ENCODE measurements around the gene PTGS1. TPM values are rescaled to one million over a fixed set of nuclear protein-coding genes. Genes with fewer than 3 reads are reported as not detected.
"Not testable (repeated sequence)": the region's sequence is repeated elsewhere in the genome, so short reads cannot be mapped to it uniquely, and the experiment has no call there.

PTGS1 gene
- total RNA-seq, 4 donors from 2014 or later: 2.2 to 7.3 (median 4.4) TPM

GRCh38 chr9:122350577-122351355, 20.1 kb upstream of the PTGS1 start:
- H3K36me3 ChIP-seq: no peaks in the 10 kb centered on the region
- peaks cover 0 to 16% (median 0%) of the 10 kb centered on the region in 4 donors for H3K4me1 ChIP-seq
- H3K27me3 ChIP-seq: peaks cover 0 to 15% of the 10 kb centered on the region in 2 donors
- H3K27ac ChIP-seq: no peak overlapping the region
- H3K9me3 ChIP-seq: no peaks in the 10 kb centered on the region
- TF ChIP-seq CTCF (IDR thresholded peaks at IDR 0.05): peak; percentile 87 to 96 (median 94)
- no peak for TF ChIP-seq EP300 (IDR thresholded peaks at IDR 0.05)
- no peak for TF ChIP-seq POLR2A (IDR thresholded peaks at IDR 0.05)
- peak; percentile 58 to 78 for DNase-seq (ENCODE audit: low spot score in 2 of 2)
- no peak overlapping the region for H3K4me3 ChIP-seq
- WGBS, 2 donors: 38 to 45% methylated on average over 11 of the region's 11 CpGs

GRCh38 chr9:122354536-122355199, 16.2 kb upstream of the PTGS1 start:
- H3K36me3 ChIP-seq: no peaks in the 10 kb centered on the region
- TF ChIP-seq EP300 (IDR thresholded peaks at IDR 0.05) (no peak), CTCF (IDR thresholded peaks at IDR 0.05) (no peak), POLR2A (IDR thresholded peaks at IDR 0.05) (no peak)
- no peak overlapping the region for H3K4me3 ChIP-seq
- H3K4me1 ChIP-seq: no peaks in the 10 kb centered on the region
- no peaks in the 10 kb centered on the region for H3K27me3 ChIP-seq
- DNase-seq (ENCODE audit: low spot score in 2 of 2): no peak
- WGBS, 2 donors: 77% methylated on average over 8 of the region's 8 CpGs
- H3K27ac ChIP-seq: no peak overlapping the region
- H3K9me3 ChIP-seq: no peaks in the 10 kb centered on the region

GRCh38 chr9:122355336-122355875, 15.4 kb upstream of the PTGS1 start:
- TF ChIP-seq EP300 (IDR thresholded peaks at IDR 0.05) (no peak), POLR2A (IDR thresholded peaks at IDR 0.05) (no peak), CTCF (IDR thresholded peaks at IDR 0.05) (no peak)
- no peak overlapping the region for H3K27ac ChIP-seq
- no peaks in the 10 kb centered on the region for H3K4me1 ChIP-seq
- H3K36me3 ChIP-seq: no peaks in the 10 kb centered on the region
- H3K4me3 ChIP-seq: no peak overlapping the region
- H3K27me3 ChIP-seq: no peaks in the 10 kb centered on the region
- no peak for DNase-seq (ENCODE audit: low spot score in 2 of 2)
- H3K9me3 ChIP-seq: no peaks in the 10 kb centered on the region
- WGBS, 2 donors: 81 to 88% methylated on average over 4 of the region's 4 CpGs

GRCh38 chr9:122356627-122357026, 14.2 kb upstream of the PTGS1 start:
- 21 to 29% methylated on average over 2 of the region's 2 CpGs for WGBS, 2 donors
- Histone ChIP-seq H3K9me3 (no peaks in the 10 kb centered on the region), H3K4me1 (no peaks in the 10 kb centered on the region), H3K4me3 (no peak overlapping the region), H3K27ac (no peak overlapping the region), H3K36me3 (no peaks in the 10 kb centered on the region), H3K27me3 (no peaks in the 10 kb centered on the region)
- DNase-seq (ENCODE audit: low spot score in 2 of 2): no peak
- peak in 1 of 5 experiments; percentile 8 for TF ChIP-seq CTCF (IDR thresholded peaks at IDR 0.05)
- TF ChIP-seq EP300 (IDR thresholded peaks at IDR 0.05): no peak
- no peak for TF ChIP-seq POLR2A (IDR thresholded peaks at IDR 0.05)

- H3K4me3 ChIP-seq: no peak overlapping the region
- TF ChIP-seq CTCF (IDR thresholded peaks at IDR 0.05) (no peak), EP300 (IDR thresholded peaks at IDR 0.05) (no peak), POLR2A (IDR thresholded peaks at IDR 0.05) (no peak)
- no peak for DNase-seq (ENCODE audit: low spot score in 2 of 2)
- WGBS, 2 donors: 68 to 72% methylated on average over 8 of the region's 8 CpGs
- H3K9me3 ChIP-seq: no peaks in the 10 kb centered on the region
- H3K4me1 ChIP-seq: no peaks in the 10 kb centered on the region
- H3K27ac ChIP-seq: no peak overlapping the region
- no peaks in the 10 kb centered on the region for H3K27me3 ChIP-seq
- no peaks in the 10 kb centered on the region for H3K36me3 ChIP-seq
Measured at GRCh38 chr9:122360891-122361290, 9.9 kb upstream of the PTGS1 start.

- not testable (repeated sequence) for DNase-seq (ENCODE audit: low spot score in 2 of 2); H3K4me1 ChIP-seq; H3K9me3 ChIP-seq; H3K27me3 ChIP-seq; H3K4me3 ChIP-seq; H3K27ac ChIP-seq; H3K36me3 ChIP-seq
- 87 to 88% methylated on average over 10 to 12 of the region's 12 CpGs for WGBS, 2 donors
Measured at GRCh38 chr9:122363131-122363530, 7.7 kb upstream of the PTGS1 start.
